Ramos (cell line): ENCODE results near the gene PTPRQ.

Experiments used
- in situ Hi-C: fragments of 300-500 bp; cut with MboI; formaldehyde crosslinking; loops from one replicate; pipeline ENCODE4 v1.14.3; 2022; ENCODE audit warnings: low sequenced_read_pairs; ENCODE audit not compliant: unreplicated experiment

The PTPRQ gene, protein sequence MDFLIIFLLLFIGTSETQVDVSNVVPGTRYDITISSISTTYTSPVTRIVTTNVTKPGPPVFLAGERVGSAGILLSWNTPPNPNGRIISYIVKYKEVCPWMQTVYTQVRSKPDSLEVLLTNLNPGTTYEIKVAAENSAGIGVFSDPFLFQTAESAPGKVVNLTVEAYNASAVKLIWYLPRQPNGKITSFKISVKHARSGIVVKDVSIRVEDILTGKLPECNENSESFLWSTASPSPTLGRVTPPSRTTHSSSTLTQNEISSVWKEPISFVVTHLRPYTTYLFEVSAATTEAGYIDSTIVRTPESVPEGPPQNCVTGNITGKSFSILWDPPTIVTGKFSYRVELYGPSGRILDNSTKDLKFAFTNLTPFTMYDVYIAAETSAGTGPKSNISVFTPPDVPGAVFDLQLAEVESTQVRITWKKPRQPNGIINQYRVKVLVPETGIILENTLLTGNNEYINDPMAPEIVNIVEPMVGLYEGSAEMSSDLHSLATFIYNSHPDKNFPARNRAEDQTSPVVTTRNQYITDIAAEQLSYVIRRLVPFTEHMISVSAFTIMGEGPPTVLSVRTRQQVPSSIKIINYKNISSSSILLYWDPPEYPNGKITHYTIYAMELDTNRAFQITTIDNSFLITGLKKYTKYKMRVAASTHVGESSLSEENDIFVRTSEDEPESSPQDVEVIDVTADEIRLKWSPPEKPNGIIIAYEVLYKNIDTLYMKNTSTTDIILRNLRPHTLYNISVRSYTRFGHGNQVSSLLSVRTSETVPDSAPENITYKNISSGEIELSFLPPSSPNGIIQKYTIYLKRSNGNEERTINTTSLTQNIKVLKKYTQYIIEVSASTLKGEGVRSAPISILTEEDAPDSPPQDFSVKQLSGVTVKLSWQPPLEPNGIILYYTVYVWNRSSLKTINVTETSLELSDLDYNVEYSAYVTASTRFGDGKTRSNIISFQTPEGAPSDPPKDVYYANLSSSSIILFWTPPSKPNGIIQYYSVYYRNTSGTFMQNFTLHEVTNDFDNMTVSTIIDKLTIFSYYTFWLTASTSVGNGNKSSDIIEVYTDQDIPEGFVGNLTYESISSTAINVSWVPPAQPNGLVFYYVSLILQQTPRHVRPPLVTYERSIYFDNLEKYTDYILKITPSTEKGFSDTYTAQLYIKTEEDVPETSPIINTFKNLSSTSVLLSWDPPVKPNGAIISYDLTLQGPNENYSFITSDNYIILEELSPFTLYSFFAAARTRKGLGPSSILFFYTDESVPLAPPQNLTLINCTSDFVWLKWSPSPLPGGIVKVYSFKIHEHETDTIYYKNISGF (N-terminal part only)

DNA sequence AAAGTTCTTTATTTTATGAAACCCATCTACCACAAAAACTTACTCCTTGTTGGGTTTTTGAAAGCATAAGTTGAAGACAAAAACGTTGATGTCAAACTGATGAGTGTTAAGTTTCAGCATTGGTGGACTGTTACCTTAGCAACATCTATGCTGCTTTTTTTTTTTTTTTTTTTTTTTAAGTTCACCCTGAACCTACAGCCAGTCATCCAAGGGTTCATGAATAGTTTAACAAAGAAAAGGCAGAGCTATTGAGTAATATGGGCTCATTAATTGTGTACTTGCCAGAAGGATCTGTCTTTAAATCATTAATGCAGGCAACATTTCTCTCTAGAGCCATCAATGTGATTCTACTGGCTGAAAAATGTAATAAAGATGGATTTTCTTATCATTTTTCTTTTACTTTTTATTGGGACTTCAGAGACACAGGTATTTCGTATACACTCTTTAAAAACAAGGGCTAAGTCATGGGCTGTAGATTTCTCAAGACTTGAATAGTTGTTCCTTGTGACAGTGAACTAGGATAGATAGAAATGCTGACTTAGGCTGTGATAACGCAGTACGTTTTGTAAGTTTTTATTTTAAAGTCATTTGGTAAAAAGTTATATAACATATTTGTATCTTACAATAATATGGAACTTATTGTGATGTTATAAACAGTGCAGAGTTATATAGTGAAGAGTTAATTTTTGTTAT is at the start of gene PTPRQ:
Gene PTPRQ (plus strand): TSS at position 262 of the 693 bp plus-strand sequence. CDS start 111 bp downstream, at position 373.
- in situ Hi-C loops: no loop called here

- in situ Hi-C loops: loop anchor here (25.0 kb wide), 1 partner anchor 362 kb away; no protein-coding TSS in a partner anchor
Measured at GRCh38 chr12:80400571-80400991, 43.5 kb upstream of the PTPRQ start.

GRCh38 chr12:80401191-80401590 is 42.8 kb upstream of the PTPRQ start:
- in situ Hi-C loops: loop anchor here (25.0 kb wide), 1 partner anchor 361 kb away; no protein-coding TSS in a partner anchor

DNA sequence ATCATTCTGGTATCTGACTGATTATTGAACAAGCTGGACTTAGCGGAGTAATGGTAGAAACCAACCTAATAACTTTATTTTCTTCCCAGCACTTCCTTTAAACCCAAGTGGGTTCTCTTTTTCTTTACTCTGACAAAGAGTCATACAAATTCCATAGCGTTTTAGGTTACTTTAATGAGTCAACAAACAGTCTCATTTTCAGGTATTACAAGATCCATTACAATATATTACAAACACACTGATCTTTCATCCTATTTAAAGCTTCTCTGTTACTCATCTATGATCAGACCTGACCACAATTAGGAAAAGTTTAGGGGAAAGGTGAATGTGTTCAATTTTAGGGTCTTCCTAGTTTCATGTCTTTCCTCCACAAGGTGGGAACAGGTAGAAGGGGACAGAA is 39.4 kb upstream of the PTPRQ start:
- in situ Hi-C loops: loop anchor here (25.0 kb wide), 1 partner anchor 358 kb away; no protein-coding TSS in a partner anchor

GRCh38 chr12:80406253-80406652 is 37.8 kb upstream of the PTPRQ start:
- in situ Hi-C loops: loop anchor here (25.0 kb wide), 1 partner anchor 356 kb away; no protein-coding TSS in a partner anchor

- in situ Hi-C loops: loop anchor here (25.0 kb wide), 1 partner anchor 351 kb away; no protein-coding TSS in a partner anchor
Measured at GRCh38 chr12:80411787-80412186, 32.2 kb upstream of the PTPRQ start.

DNA sequence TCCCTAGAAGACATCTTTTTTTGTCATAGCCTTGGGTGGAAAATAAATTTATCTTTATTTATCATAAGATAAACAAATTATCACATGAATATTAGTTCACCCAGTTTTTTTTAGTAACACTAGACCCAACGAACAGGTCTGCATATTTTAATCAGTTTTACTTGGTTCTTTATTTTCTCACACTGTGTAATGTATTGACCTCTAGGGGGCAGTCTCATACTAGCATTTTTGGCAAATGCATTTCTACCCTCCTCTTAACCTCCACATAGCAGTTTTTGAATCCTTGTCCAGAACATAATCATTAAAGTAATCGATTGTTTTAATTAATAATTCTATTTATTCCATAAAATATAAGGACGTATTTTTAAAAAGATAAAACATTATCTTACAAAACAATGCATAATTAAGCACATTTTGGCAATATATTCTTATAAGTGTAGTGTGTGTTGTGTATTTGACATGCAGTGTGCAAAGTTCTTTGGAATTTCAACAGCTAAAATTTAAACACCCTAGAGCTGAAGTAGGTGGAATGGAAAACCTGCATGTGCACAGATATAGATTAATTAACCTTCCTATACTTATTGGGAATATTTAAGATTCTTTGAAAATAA is 31.6 kb upstream of the PTPRQ start:
- in situ Hi-C loops: loop anchor here (25.0 kb wide), 1 partner anchor 350 kb away; no protein-coding TSS in a partner anchor

- in situ Hi-C loops: loop anchor here (25.0 kb wide), 1 partner anchor 349 kb away; no protein-coding TSS in a partner anchor
Measured at GRCh38 chr12:80413462-80413861, 30.6 kb upstream of the PTPRQ start.

GRCh38 chr12:80415466-80415865 is 28.6 kb upstream of the PTPRQ start:
- in situ Hi-C loops: loop anchor here (25.0 kb wide), 1 partner anchor 347 kb away; no protein-coding TSS in a partner anchor

- in situ Hi-C loops: loop anchor here (25.0 kb wide), 1 partner anchor 343 kb away; no protein-coding TSS in a partner anchor
Measured at GRCh38 chr12:80419644-80420043, 24.4 kb upstream of the PTPRQ start.

DNA sequence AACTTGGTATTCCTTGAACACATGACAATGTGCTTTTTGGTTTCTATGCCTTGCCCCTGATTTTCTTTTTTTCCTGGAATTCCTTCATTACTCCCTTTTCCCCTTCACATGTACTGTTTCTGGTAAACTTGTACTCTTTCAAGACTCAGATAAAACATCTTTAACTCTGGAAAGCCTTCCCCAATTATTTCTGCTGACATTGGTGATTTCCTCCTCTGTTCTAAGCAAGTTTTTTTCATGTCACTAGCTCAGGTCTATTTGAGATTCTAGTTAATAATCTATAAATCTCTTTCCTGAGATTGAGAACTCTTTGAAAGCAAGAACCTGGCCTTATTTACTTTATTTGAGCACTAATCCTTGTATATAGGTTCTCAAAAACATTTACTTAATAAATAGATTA is 24.0 kb upstream of the PTPRQ start:
- in situ Hi-C loops: loop anchor here (25.0 kb wide), 1 partner anchor 342 kb away; no protein-coding TSS in a partner anchor

- in situ Hi-C loops: loop anchor here (25.0 kb wide), 1 partner anchor 340 kb away; no protein-coding TSS in a partner anchor
Measured at GRCh38 chr12:80422550-80422949, 21.5 kb upstream of the PTPRQ start.

DNA sequence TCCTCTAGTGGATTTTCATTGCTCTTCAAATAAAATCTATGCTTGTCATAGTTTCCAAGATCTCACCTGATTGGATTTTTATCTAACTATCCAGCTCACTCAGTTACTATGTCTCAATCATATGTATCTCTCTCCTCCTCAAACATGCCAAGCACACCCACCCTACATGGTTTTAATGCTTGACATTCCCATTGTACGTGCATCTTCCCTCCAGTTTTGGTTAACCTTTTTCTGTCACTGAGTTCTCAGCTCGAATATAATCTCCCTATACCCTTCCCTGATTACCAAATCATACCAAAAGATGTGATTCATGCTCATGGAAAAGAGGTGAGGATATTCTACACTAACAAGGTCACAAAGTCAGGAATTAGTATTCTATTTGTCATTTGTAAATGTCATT is 12.0 kb upstream of the PTPRQ start:
- in situ Hi-C loops: no loop called here

DNA sequence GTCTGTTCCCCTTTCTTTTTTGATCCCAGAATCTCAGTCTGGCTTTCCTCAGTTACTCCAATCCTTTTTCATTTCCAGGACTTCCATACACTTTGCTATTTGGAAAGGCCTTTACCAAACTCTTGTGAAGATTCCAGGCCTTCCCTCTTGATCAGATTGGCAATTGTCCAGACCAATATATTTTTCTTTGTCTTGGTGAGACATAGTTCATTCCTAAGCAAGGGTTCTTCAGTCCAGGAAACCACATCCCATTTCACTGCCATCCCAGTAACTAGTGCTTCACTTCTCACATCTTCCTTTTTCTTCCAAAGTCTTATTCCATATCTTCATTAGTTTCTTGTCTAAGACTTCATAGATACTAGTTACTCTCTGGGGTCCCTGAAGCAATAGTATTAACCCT is 2.1 kb upstream of the PTPRQ start:
- in situ Hi-C loops: no loop called here

DNA sequence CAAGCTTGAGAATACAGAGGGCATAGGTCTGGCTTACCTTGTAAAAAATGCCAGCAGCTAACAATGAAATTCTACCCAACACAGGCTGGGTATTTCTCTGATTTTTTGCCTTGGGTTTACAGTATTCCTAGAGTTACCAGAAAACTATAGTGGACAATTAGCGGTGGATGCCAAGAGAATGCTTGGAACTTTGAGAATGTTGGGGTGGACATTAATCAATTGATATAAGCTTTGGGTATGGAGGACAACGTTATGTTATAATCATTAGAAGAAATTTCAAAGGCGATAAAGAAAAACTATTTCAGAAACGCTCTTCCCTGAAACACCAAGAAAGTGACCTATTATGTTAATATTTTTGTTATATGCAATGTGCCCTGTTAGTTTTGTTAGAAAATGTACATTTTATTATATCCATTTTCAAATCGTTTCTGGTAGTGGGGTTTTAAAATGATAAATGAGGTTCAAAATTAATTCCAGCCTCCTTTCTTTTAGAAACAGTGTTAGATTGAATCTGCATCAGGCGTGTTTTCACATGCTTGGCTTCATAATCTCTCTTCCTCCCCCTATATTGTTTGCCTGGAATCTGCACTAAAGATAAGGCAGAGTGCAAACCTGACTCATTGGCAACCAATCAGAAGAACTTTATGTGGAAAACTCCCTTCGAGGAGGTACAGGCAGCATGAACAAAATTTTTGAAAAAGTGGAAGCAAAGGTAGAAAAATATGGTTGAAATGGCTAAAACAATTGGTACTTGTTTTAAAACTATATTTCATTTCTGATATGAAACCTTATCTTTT is 1.4 kb upstream of the PTPRQ start:
- in situ Hi-C loops: no loop called here

- in situ Hi-C loops: no loop called here
Measured at GRCh38 chr12:80445083-80445793, 1.2 kb downstream of the PTPRQ start.

- in situ Hi-C loops: no loop called here
Measured at GRCh38 chr12:80456513-80456912, 12.5 kb downstream of the PTPRQ start.
